BJ (cell line): Measurements from ENCODE around the gene CD79A. TPM values are rescaled to one million over a fixed set of nuclear protein-coding genes. Genes with fewer than 3 reads are reported as not detected.

Experiments used
- CTCF ChIA-PET: fragments of 350-600 bp; formaldehyde crosslinking; extraction: SDS; loops from one replicate; lab custom pipeline; 2021; ENCODE audit warnings: antibody characterized with exemption, inconsistent platforms; lab: Yijun Ruan, JAX
- POLR2A ChIA-PET: fragments of 300-600 bp; sonication (Branson Sonifier 250); formaldehyde crosslinking; extraction: SDS; loops from one replicate; lab custom pipeline; 2021; ENCODE audit warnings: antibody characterized with exemption; lab: Charles Lee
- DNase-seq: peaks from one replicate; pipeline ENCODE4 v3.0.0-alpha.2; 2011; ENCODE audit warnings: low read depth
- H3K27me3 ChIP-seq: 2 replicates; pipeline ENCODE4 v1.6.0; 2011; ENCODE audit warnings: low read length; ENCODE audit not compliant: control insufficient read depth, insufficient read depth
- H3K36me3 ChIP-seq: 2 replicates; pipeline ENCODE4 v1.5.1; 2011; ENCODE audit warnings: low read length; ENCODE audit not compliant: control insufficient read depth, insufficient read depth
- H3K4me3 ChIP-seq: 2 replicates; pipeline ENCODE4 v1.5.1; 2011; ENCODE audit warnings: low read depth, mild to moderate bottlenecking, control low read depth, low read length
- polyA plus RNA-seq: library from polyadenylated mRNA; depleted of rRNA; stranded (reverse); fragments of >200 nt; gene quantifications from 2 replicates; pipeline ENCODE4 v1.2.3, GENCODE V29; 2011
- TF ChIP-seq, protein P1 (sequence below): IDR thresholded peaks from 2 replicates; pipeline ENCODE4 v1.5.1; 2011; ENCODE audit warnings: low read depth, mild to moderate bottlenecking, control low read depth, inconsistent platforms, low read length, moderate library complexity; ENCODE audit not compliant: insufficient read depth

The CD79A gene
- polyA plus RNA-seq, 1 experiment, result 0.37 TPM

GRCh38 chr19:41866284-41866683 is 10.8 kb upstream of the CD79A start:
- no peak for DNase-seq
- TF ChIP-seq, protein P1, sequence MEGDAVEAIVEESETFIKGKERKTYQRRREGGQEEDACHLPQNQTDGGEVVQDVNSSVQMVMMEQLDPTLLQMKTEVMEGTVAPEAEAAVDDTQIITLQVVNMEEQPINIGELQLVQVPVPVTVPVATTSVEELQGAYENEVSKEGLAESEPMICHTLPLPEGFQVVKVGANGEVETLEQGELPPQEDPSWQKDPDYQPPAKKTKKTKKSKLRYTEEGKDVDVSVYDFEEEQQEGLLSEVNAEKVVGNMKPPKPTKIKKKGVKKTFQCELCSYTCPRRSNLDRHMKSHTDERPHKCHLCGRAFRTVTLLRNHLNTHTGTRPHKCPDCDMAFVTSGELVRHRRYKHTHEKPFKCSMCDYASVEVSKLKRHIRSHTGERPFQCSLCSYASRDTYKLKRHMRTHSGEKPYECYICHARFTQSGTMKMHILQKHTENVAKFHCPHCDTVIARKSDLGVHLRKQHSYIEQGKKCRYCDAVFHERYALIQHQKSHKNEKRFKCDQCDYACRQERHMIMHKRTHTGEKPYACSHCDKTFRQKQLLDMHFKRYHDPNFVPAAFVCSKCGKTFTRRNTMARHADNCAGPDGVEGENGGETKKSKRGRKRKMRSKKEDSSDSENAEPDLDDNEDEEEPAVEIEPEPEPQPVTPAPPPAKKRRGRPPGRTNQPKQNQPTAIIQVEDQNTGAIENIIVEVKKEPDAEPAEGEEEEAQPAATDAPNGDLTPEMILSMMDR, result no peak
- ChIA-PET POLR2A (no interaction called here), CTCF (interaction anchor here (1.1 to 1.5 kb wide), 2 partner anchors 61 to 91 kb away, joined by 3 read pairs; partner anchors contain the start of gene ERFL)
- H3K36me3 ChIP-seq, result peaks cover 60% of the 10 kb centered on the region
- no peaks in the 10 kb centered on the region for H3K27me3 ChIP-seq
- H3K4me3 ChIP-seq, result no peak overlapping the region

DNA sequence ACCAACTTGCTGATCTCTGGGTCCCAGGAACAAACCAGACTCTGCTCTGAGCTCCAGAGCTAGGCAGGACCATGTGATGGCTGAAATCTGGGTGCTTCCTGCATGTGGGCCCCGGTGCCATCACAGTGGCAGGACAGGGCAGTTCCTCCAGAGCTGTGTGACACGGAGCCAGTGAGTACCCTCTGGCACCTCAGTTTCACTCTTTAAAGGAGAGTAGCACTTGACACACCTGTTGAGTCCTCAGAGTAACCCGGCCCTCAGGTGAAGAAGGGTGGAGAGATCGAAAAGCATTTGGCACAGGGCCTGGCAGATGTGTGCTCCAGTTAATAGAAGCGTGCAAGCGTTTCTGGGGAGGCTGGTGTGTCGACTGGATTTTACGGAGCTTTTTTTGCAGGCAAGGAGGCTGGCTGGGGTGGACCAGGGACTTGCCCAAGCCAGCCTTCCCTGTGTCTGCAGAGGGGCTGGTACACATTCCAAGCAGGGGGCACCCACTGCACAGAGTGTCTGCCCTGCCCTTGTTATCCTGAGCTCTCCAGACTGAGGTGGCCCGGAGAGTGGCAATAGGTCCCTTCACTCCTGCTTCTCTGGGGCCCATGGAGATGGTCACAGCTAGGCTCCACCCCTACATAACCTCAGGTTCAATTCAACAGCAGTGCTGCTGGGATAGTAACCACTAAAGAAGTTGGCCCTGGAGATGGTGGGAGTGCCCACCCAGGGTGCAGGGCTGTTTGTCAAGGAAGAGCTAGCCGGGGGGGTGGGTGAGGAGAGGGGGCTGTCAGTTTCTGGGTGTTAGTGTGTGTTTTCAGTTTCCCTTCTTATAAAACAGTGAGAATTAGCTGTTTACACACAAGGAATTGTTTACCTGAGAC is 8.7 kb upstream of the CD79A start:
- Histone ChIP-seq H3K27me3 (no peaks in the 10 kb centered on the region), H3K36me3 (peaks cover 51% of the 10 kb centered on the region), H3K4me3 (no peak overlapping the region)
- ChIA-PET CTCF (interaction anchor here (0.9 to 2.6 kb wide), 4 partner anchors 8 to 84 kb away, joined by 3 to 7 read pairs (median 4); partner anchors contain the start of gene RPS19), POLR2A (no interaction called here)
- TF ChIP-seq, protein P1, result no peak
- DNase-seq, result no peak

DNA sequence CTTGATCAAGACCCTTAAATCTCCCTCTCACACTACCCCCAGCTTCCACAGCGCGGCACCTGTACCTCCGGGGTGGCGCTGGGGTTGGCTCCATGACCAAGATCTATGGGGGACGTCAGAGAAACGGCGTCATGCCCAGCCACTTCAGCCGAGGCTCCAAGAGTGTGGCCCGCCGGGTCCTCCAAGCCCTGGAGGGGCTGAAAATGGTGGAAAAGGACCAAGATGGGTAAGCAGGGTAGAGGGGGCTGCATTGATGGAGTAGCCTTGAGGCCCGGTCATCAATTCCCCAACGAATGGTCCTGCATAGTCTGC is 8.1 kb upstream of the CD79A start:
- no peaks in the 10 kb centered on the region for H3K27me3 ChIP-seq
- H3K4me3 ChIP-seq, result no peak overlapping the region
- no peak for DNase-seq
- ChIA-PET POLR2A (no interaction called here), CTCF (interaction anchor here (0.9 to 2.6 kb wide), 3 partner anchors 9 to 13 kb away, joined by 3 to 7 read pairs (median 4); partner anchors contain the start of gene RPS19)
- H3K36me3 ChIP-seq, result peaks cover 47% of the 10 kb centered on the region
- TF ChIP-seq, protein P1, result no peak

DNA sequence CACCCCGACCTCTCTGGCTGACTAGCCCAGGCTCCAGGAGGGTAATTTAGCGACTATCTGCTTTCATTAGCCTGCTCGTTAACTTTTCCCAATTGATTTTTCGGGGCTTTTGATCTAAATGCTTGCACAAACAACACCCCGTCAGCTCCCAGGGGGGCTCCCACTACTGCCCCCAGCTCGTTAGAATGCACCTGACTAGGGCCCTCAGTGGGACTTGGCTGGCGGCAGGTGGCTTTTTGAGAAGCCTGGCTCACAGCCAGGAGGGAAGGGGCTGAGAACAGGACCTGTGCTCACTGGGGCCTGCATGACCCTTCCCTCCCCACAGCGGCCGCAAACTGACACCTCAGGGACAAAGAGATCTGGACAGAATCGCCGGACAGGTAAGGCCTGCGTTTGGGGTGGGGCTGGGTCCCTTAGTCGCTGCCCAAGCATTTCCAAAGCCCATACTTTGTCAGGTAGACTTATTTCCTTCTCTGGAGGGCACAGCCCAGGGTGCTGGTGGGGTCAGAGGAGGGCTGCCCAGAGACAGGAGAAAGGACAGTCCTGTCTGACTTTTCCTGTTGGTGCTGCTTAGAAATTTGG is 7.6 kb upstream of the CD79A start:
- POLR2A ChIA-PET, result no interaction called here
- peaks cover 42% of the 10 kb centered on the region for H3K36me3 ChIP-seq
- no peak overlapping the region for H3K4me3 ChIP-seq
- CTCF ChIA-PET, result interaction anchor here (1.5 to 2.6 kb wide), 2 partner anchors 9 to 11 kb away, joined by 3 to 7 read pairs; partner anchors contain the start of gene RPS19
- no peak for DNase-seq
- TF ChIP-seq, protein P1, result no peak
- no peaks in the 10 kb centered on the region for H3K27me3 ChIP-seq

DNA sequence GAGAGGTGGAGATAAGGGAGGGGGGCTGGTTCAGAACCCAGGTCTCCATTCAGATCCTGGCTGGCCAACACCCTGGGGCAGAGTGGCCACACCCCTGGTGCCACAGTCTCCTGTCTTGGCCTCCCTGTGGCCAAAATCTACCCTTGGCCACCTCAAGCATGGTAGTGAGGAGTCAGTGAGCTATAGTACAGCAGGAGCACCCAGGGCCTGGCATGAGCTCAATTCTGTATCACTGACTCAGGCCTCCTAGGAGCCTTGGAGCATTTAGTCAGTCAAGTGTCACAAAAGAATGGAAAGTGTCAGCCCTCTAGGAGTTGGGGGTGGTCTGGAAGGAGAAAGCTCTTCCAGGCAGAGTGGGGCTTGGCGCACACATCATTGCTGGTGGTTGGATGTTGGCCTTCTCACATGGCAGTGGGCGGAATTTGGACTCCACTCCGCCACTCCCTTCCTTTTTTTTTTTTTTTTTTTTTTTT is 6.6 kb upstream of the CD79A start:
- DNase-seq, result no peak
- ChIA-PET POLR2A (interaction anchor here (0.5 kb wide), 2 partner anchors 11 to 73 kb away, joined by 3 to 14 read pairs; no protein-coding TSS in a partner anchor), CTCF (interaction anchor here (1.9 to 2.6 kb wide), 2 partner anchors 10 to 82 kb away, joined by 4 to 7 read pairs; partner anchors contain the start of gene RPS19)
- TF ChIP-seq, protein P1, result no peak
- Histone ChIP-seq H3K36me3 (peaks cover 36% of the 10 kb centered on the region), H3K27me3 (no peaks in the 10 kb centered on the region), H3K4me3 (no peak overlapping the region)
